T-helper 2 cell treated with Interferon-gamma antibody and Interleukin-4, amounts not matched to agents 5 μg/mL and 100 μg/mL, for 36 hours (primary cell): ENCODE measurements around the gene OLIG1.

Source experiments
- DNase-seq: peaks from one replicate; pipeline ENCODE4 v3.0.0; 2021; ENCODE audit warnings: low spot score
- H3K27ac Mint-ChIP-seq: one replicate; pipeline ENCODE4 v1.8.0; 2021; ENCODE audit warnings: mild to moderate bottlenecking, mixed read lengths
- H3K27me3 Mint-ChIP-seq: one replicate; pipeline ENCODE4 v1.8.0; 2021; ENCODE audit warnings: low read depth, mixed read lengths
- H3K36me3 Mint-ChIP-seq: one replicate; pipeline ENCODE4 v1.8.0; 2021; ENCODE audit warnings: low read depth, mixed read lengths
- H3K4me1 Mint-ChIP-seq: one replicate; pipeline ENCODE4 v1.8.0; 2021; ENCODE audit warnings: low read depth, mixed read lengths
- H3K4me3 Mint-ChIP-seq: one replicate; pipeline ENCODE4 v1.8.0; 2022; ENCODE audit warnings: mild to moderate bottlenecking, moderate library complexity, mixed read lengths
- H3K9me3 Mint-ChIP-seq: one replicate; pipeline ENCODE4 v1.8.0; 2021; ENCODE audit warnings: mixed read lengths

The OLIG1 gene

GRCh38 chr21:33063375-33063883 lies 6.5 kb upstream of the OLIG1 start:
- no peak for DNase-seq
- Mint-ChIP-seq H3K4me3 (no peak overlapping the region), H3K9me3 (no peaks in the 10 kb centered on the region), H3K27me3 (peaks cover 54% of the 10 kb centered on the region), H3K36me3 (no peaks in the 10 kb centered on the region), H3K27ac (no peak overlapping the region), H3K4me1 (peaks cover 2% of the 10 kb centered on the region)

GRCh38 chr21:33063907-33064622 lies 5.9 kb upstream of the OLIG1 start:
- DNase-seq, result no peak
- Mint-ChIP-seq H3K9me3 (peaks cover under 1% of the 10 kb centered on the region), H3K4me3 (no peak overlapping the region), H3K4me1 (peaks cover 1% of the 10 kb centered on the region), H3K27me3 (peaks cover 60% of the 10 kb centered on the region), H3K36me3 (no peaks in the 10 kb centered on the region), H3K27ac (no peak overlapping the region)

DNA sequence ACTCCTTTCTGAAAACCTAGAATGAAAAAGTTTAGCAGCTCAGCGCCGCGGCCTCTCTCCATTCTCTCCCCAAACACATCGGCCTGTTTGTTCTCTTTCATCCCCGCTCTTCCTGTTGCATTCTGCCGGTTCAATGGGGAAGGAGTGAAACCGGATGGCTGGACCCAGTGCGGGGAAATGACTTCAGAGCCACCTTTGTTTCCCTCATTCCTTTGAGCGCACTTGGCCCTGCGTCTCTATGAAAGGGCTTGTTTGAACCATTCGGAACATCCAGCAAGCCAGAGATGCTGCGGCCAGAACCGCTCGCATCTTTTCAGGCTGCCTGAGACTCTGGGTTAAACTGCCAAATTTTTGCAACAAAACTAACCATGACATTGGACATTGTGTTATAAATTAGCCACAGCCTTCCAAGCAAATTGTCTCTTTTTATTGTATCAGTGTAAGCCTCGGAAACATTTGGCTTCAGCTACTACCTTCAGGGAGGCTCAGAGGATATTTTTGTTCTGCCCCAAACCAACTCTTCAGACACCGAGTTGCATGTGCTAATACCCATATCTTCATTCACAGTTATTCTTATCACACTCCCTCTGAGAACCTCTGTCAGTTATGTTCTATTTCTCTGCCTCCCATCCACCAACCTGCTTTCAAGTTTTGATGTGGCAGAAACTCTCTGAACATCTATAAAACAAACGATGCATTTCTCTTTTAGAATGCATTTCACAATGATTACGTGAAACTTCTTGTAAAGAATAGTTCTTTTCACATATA lies 5.1 kb upstream of the OLIG1 start:
- Mint-ChIP-seq H3K36me3 (no peaks in the 10 kb centered on the region), H3K4me3 (no peak overlapping the region), H3K9me3 (peaks cover 4% of the 10 kb centered on the region), H3K4me1 (no peaks in the 10 kb centered on the region), H3K27ac (no peak overlapping the region), H3K27me3 (peaks cover 66% of the 10 kb centered on the region)
- DNase-seq, result no peak

- Mint-ChIP-seq H3K36me3 (no peaks in the 10 kb centered on the region), H3K27ac (no peak overlapping the region), H3K27me3 (peaks cover 67% of the 10 kb centered on the region), H3K4me1 (peaks cover 5% of the 10 kb centered on the region), H3K9me3 (peaks cover 4% of the 10 kb centered on the region), H3K4me3 (no peak overlapping the region)
- DNase-seq, result no peak
These were observed 2.9 kb upstream of the OLIG1 start for GRCh38 chr21:33067043-33067442.

DNA sequence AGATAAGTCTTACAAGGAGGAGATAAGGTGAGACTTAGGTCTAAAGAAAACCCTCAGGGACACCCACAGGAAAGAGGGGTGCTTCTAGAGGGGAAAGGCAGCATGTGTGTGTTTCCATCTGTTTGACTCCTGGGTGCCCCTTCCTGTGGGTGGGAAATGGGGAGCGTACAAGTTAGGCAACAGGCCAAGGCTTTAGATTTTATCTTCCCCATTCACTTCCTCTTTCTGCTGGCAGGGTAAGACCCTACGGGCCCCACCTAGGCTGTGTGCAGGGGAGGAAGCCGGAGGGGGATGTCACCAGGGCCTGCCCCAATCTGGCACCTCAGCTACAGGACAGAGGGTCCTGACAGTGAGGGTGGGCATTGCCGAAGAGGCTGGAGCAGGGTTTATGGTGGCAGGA lies 2.5 kb upstream of the OLIG1 start:
- Mint-ChIP-seq H3K27ac (no peak overlapping the region), H3K27me3 (peaks cover 70% of the 10 kb centered on the region), H3K4me1 (peaks cover 6% of the 10 kb centered on the region), H3K9me3 (peaks cover 4% of the 10 kb centered on the region), H3K36me3 (no peaks in the 10 kb centered on the region), H3K4me3 (no peak overlapping the region)
- DNase-seq, result no peak

- no peak overlapping the region for H3K27ac Mint-ChIP-seq
- peaks cover 6% of the 10 kb centered on the region for H3K4me1 Mint-ChIP-seq
- H3K36me3 Mint-ChIP-seq, result no peaks in the 10 kb centered on the region
- no peak for DNase-seq
- peaks cover 79% of the 10 kb centered on the region for H3K27me3 Mint-ChIP-seq
- peak overlapping the region; percentile 2 for H3K4me3 Mint-ChIP-seq
- H3K9me3 Mint-ChIP-seq, result peaks cover 4% of the 10 kb centered on the region
These were observed 698 bp upstream of the OLIG1 start for GRCh38 chr21:33069243-33069642.

DNA sequence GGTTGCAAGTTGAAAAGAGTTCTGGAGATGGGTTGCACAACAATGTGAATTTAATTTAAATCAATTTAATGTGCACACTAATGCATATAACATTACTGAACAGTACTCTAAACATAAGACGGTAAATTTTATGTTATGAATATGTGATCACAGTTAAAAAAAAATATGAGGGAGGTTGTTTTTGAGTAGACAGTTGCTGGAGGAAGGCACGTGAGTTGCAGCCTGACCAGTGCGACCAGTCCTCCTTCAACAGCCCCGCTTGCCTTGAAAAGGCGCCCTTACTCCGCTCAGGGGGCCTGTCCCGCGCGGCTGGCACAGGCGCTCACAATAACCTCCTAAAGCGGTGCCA lies 322 bp upstream of the OLIG1 start:
- Mint-ChIP-seq H3K27me3 (peaks cover 79% of the 10 kb centered on the region), H3K4me3 (peak overlapping the region; percentile 2), H3K27ac (no peak overlapping the region), H3K4me1 (peaks cover 6% of the 10 kb centered on the region), H3K36me3 (no peaks in the 10 kb centered on the region), H3K9me3 (peaks cover 4% of the 10 kb centered on the region)
- no peak for DNase-seq

- Mint-ChIP-seq H3K27ac (no peak overlapping the region), H3K4me1 (peaks cover 6% of the 10 kb centered on the region), H3K36me3 (no peaks in the 10 kb centered on the region), H3K4me3 (no peak overlapping the region), H3K9me3 (peaks cover 4% of the 10 kb centered on the region), H3K27me3 (peaks cover 80% of the 10 kb centered on the region)
- DNase-seq, result no peak
These were observed 730 bp downstream of the OLIG1 start for GRCh38 chr21:33070744-33070997.

GRCh38 chr21:33070998-33071769 lies 1.2 kb downstream of the OLIG1 start:
- DNase-seq, result no peak
- H3K27ac Mint-ChIP-seq, result no peak overlapping the region
- peaks cover 6% of the 10 kb centered on the region for H3K4me1 Mint-ChIP-seq
- H3K27me3 Mint-ChIP-seq, result peaks cover 80% of the 10 kb centered on the region
- peaks cover 4% of the 10 kb centered on the region for H3K9me3 Mint-ChIP-seq
- H3K4me3 Mint-ChIP-seq, result peak overlapping the region; percentile 76
- H3K36me3 Mint-ChIP-seq, result no peaks in the 10 kb centered on the region

DNA sequence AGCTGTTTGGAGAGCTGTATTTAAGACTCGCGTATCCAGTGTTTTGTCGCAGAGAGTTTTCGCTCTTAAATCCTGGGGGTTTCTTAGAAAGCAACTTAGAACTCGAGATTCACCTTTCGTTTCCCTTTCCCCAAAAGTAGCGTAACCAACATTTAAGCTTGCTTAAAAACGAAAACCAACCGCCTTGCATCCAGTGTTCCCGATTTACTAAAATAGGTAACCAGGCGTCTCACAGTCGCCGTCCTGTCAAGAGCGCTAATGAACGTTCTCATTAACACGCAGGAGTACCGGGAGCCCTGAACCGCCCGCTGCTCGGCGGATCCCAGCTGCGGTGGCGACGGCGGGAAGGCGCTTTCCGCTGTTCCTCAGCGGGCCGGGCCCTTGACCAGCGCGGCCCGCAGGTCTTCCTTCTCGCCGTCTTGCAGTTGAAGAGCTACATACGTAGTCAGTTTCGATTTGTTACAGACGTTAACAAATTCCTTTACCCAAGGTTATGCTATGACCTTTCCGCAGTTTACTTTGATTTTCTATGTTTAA lies 1.9 kb downstream of the OLIG1 start:
- DNase-seq, result no peak
- Mint-ChIP-seq H3K4me3 (peak overlapping the region; percentile 76), H3K36me3 (no peaks in the 10 kb centered on the region), H3K27me3 (peaks cover 79% of the 10 kb centered on the region), H3K9me3 (peaks cover 4% of the 10 kb centered on the region), H3K4me1 (peaks cover 6% of the 10 kb centered on the region), H3K27ac (no peak overlapping the region)

DNA sequence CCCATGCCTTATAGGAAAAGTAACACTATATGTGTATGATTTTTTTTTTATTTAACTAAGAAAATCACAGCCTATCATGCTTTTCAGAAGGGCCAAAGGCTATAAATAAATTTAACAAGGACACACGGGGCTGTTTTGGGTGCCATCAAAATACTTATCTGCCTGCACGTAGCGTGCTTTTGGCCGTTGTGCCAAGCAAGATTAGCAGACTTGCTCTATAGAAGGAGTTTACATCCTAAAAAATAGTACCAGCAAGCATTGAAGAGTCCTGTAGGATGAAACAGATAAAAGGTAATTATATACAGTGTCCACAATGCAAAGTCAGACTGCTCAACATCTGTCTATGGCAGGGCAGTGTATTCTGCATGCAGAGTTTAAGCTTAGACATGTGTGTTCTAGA lies 3.7 kb downstream of the OLIG1 start:
- DNase-seq, result no peak
- Mint-ChIP-seq H3K27ac (no peak overlapping the region), H3K4me3 (no peak overlapping the region), H3K27me3 (peaks cover 75% of the 10 kb centered on the region), H3K36me3 (no peaks in the 10 kb centered on the region), H3K4me1 (peaks cover 6% of the 10 kb centered on the region), H3K9me3 (peaks cover 4% of the 10 kb centered on the region)

GRCh38 chr21:33075128-33075527 lies 5.2 kb downstream of the OLIG1 start:
- no peak overlapping the region for H3K4me3 Mint-ChIP-seq
- peaks cover 70% of the 10 kb centered on the region for H3K27me3 Mint-ChIP-seq
- DNase-seq, result no peak
- H3K27ac Mint-ChIP-seq, result no peak overlapping the region
- H3K36me3 Mint-ChIP-seq, result no peaks in the 10 kb centered on the region
- H3K4me1 Mint-ChIP-seq, result peaks cover 12% of the 10 kb centered on the region
- H3K9me3 Mint-ChIP-seq, result no peaks in the 10 kb centered on the region

- Mint-ChIP-seq H3K36me3 (no peaks in the 10 kb centered on the region), H3K9me3 (no peaks in the 10 kb centered on the region), H3K4me1 (peaks cover 12% of the 10 kb centered on the region), H3K4me3 (no peak overlapping the region), H3K27me3 (peaks cover 70% of the 10 kb centered on the region), H3K27ac (no peak overlapping the region)
- no peak for DNase-seq
These were observed 5.8 kb downstream of the OLIG1 start for GRCh38 chr21:33075596-33076195.
